Endothelial cell of umbilical vein (primary cell): ENCODE data around the gene TOGARAM2. TPM values are rescaled to one million over a fixed set of nuclear protein-coding genes. Genes with fewer than 3 reads are reported as not detected.

Experiments used
- BruUV-seq: library from RNA; stranded (reverse); fragments of 400-500 nt; replicated peaks from 2 replicates; lab custom pipeline; 2021; lab: Mats Ljungman, UMichigan
- CTCF ChIA-PET: fragments of 300-600, 350-600 bp; sonication (Branson Sonifier 250); formaldehyde crosslinking; loops from one replicate; lab custom pipeline; 2021; ENCODE audit warnings: antibody characterized with exemption, inconsistent platforms; lab: Charles Lee
- POLR2A ChIA-PET: fragments of 300-600, 350-600 bp; sonication (Branson Sonifier 250); formaldehyde crosslinking; loops from one replicate; lab custom pipeline; 2021; ENCODE audit warnings: antibody characterized with exemption, inconsistent platforms; lab: Charles Lee
- DNase-seq: peaks from one replicate; pipeline ENCODE4 v3.0.0-alpha.2; 2011; ENCODE audit warnings: low read depth, low spot score
- FAIRE-seq: peaks from 2 replicates; lab custom pipeline; 2011; peaks lifted over from hg19 to GRCh38; lab: Jason Lieb, UNC
- H2AFZ ChIP-seq: 2 replicates; pipeline ENCODE4 v1.6.0; 2012; ENCODE audit warnings: low read depth, low read length, control low read depth, inconsistent platforms
- H3K27ac ChIP-seq: 2 replicates; pipeline ENCODE4 v1.5.1; 2011; ENCODE audit warnings: low read depth, mild to moderate bottlenecking, control low read depth, low read length, moderate library complexity; ENCODE audit not compliant: insufficient read depth
- H3K27me3 ChIP-seq, 2 experiments: 2 replicates each; pipeline versions ENCODE4 v1.6.0 to v1.6.1; 2011; ENCODE audit warnings: low read length in 2 of 2, mixed read lengths in 1 of 2; ENCODE audit not compliant: control insufficient read depth in 2 of 2, insufficient read depth in 2 of 2
- H3K36me3 ChIP-seq, 2 experiments: 2 replicates in 1 of 2; 3 replicates in 1 of 2; pipeline ENCODE4 v1.5.1; 2011; ENCODE audit warnings: low read length in 2 of 2, mild to moderate bottlenecking in 1 of 2, moderate library complexity in 1 of 2; ENCODE audit not compliant: control insufficient read depth in 2 of 2, insufficient read depth in 2 of 2; ENCODE audit errors: extremely low read depth in 1 of 2
- H3K4me1 ChIP-seq: 3 replicates; pipeline ENCODE4 v1.5.1; 2011; ENCODE audit warnings: mild to moderate bottlenecking, low read length; ENCODE audit not compliant: control insufficient read depth, insufficient read depth; ENCODE audit errors: extremely low read depth
- H3K4me2 ChIP-seq: 2 replicates; pipeline ENCODE4 v1.6.1; 2011; ENCODE audit warnings: low read length, control low read depth, mixed read lengths; ENCODE audit not compliant: insufficient read depth
- H3K4me3 ChIP-seq, 3 experiments: fragments of 200-600 bp in 1 of 3; sonication (generic), shearing (Covaris generic) in 1 of 3; replicated peaks in 1 of 3; 2 replicates each; pipeline ENCODE4 v1.5.1; 2011 to 2016; ENCODE audit warnings: control low read depth in 3 of 3, low read length in 3 of 3, mild to moderate bottlenecking in 2 of 3, inconsistent platforms in 1 of 3, low read depth in 1 of 3, moderate library complexity in 1 of 3; ENCODE audit not compliant: insufficient read depth in 1 of 3
- H3K79me2 ChIP-seq: 2 replicates; pipeline ENCODE4 v1.6.0; 2012; ENCODE audit warnings: low read length, inconsistent platforms; ENCODE audit not compliant: control insufficient read depth, insufficient read depth
- H3K9ac ChIP-seq: replicated peaks from 2 replicates; pipeline ENCODE3; 2011; ENCODE audit warnings: low read length, control low read depth; ENCODE audit not compliant: insufficient read depth; ENCODE audit errors: extremely low read depth
- H3K9me1 ChIP-seq: replicated peaks from 3 replicates; pipeline ENCODE4 v1.6.0; 2011; ENCODE audit warnings: mild to moderate bottlenecking, low read length; ENCODE audit not compliant: control insufficient read depth, insufficient read depth; ENCODE audit errors: extremely low read depth
- H3K9me3 ChIP-seq: replicated peaks from 2 replicates; pipeline ENCODE4 v1.5.1; 2012; ENCODE audit warnings: low read length, inconsistent platforms; ENCODE audit not compliant: control insufficient read depth, insufficient read depth
- H4K20me1 ChIP-seq: replicated peaks from 2 replicates; pipeline ENCODE3; 2011; ENCODE audit warnings: mild to moderate bottlenecking, low read length; ENCODE audit not compliant: control insufficient read depth, insufficient read depth; ENCODE audit errors: extremely low read depth
- EZH2 ChIP-seq: IDR thresholded peaks from 2 replicates; pipeline ENCODE4 v1.6.1; 2012; ENCODE audit warnings: borderline replicate concordance, low read depth, mild to moderate bottlenecking, moderate library complexity, low read length, inconsistent platforms; ENCODE audit not compliant: severe bottlenecking
- FOS ChIP-seq: IDR thresholded peaks from 2 replicates; pipeline ENCODE4 v1.6.1; 2011; ENCODE audit warnings: mild to moderate bottlenecking, low read length, moderate library complexity, borderline replicate concordance; ENCODE audit not compliant: insufficient read depth
- GATA2 ChIP-seq: IDR thresholded peaks from 2 replicates; pipeline ENCODE4 v1.7.0; 2011; ENCODE audit warnings: low read depth, mild to moderate bottlenecking, moderate library complexity, mixed read lengths, low read length; ENCODE audit not compliant: insufficient read length, insufficient read depth
- JUN ChIP-seq: IDR thresholded peaks from 2 replicates; pipeline ENCODE4 v1.6.1; 2011; ENCODE audit warnings: borderline replicate concordance, low read depth; ENCODE audit not compliant: insufficient read length, insufficient read depth
- MYC ChIP-seq: IDR thresholded peaks from one replicate; pipeline ENCODE4 v1.6.1; 2011; ENCODE audit warnings: mild to moderate bottlenecking, low read depth, low read length
- POLR2A ChIP-seq: IDR thresholded peaks from 2 replicates; pipeline ENCODE4 v1.6.1; 2012; ENCODE audit warnings: low read depth, mild to moderate bottlenecking, control low read depth, low read length
- POLR2AphosphoS5 ChIP-seq: IDR thresholded peaks from 2 replicates; pipeline ENCODE4 v1.6.1; 2012; ENCODE audit warnings: low read depth, mild to moderate bottlenecking, control low read depth, low read length, moderate library complexity; ENCODE audit not compliant: insufficient read depth
- dilution Hi-C: fragments of 300-500 bp; cut with MboI; formaldehyde crosslinking; loops from one replicate; pipeline ENCODE4 v1.15.0; 2019; ENCODE audit warnings: low sequenced_read_pairs; ENCODE audit not compliant: extremely low pct_ligation_motif_present
- intact Hi-C: fragments of 100-400 bp; cut with micrococcal nuclease; formaldehyde crosslinking; loops from one replicate; pipeline ENCODE4 v1.10.0; 2022
- polyA plus RNA-seq, 4 experiments: library from polyadenylated mRNA; depleted of rRNA in 3 of 4; stranded (reverse) in 3 of 4; unstranded in 1 of 4; fragments of >200 nt; gene quantifications; 2 replicates each; pipeline versions ENCODE4 v1.2.1 to v1.2.3, GENCODE V29; 2011 to 2012; ENCODE audit warnings: missing spikeins in 1 of 4
- total RNA-seq: library from RNA; stranded (reverse); gene quantifications from 2 replicates; pipeline ENCODE4 v1.2.3, GENCODE V29; 2021
- TF ChIP-seq, protein P1 (sequence below): IDR thresholded peaks from 2 replicates; pipeline ENCODE4 v1.6.1; 2011; ENCODE audit not compliant: insufficient read depth, insufficient read length
- TF ChIP-seq, protein P2 (sequence below), 2 donors: IDR thresholded peaks; 1 replicate in 1 of 2; 2 replicates in 1 of 2; pipeline ENCODE4 v1.5.1; 2011; ENCODE audit warnings: low read length in 2 of 2, mild to moderate bottlenecking in 2 of 2, moderate library complexity in 2 of 2, control low read depth in 1 of 2, inconsistent platforms in 1 of 2, low read depth in 1 of 2; ENCODE audit not compliant: insufficient read depth in 1 of 2; ENCODE audit errors: extremely low read depth in 1 of 2

The TOGARAM2 gene
- total and polyA plus RNA-seq, 2 donors (not counting 3 experiments of a cell fraction or from before 2014, with no cell fraction given): not detected

DNA sequence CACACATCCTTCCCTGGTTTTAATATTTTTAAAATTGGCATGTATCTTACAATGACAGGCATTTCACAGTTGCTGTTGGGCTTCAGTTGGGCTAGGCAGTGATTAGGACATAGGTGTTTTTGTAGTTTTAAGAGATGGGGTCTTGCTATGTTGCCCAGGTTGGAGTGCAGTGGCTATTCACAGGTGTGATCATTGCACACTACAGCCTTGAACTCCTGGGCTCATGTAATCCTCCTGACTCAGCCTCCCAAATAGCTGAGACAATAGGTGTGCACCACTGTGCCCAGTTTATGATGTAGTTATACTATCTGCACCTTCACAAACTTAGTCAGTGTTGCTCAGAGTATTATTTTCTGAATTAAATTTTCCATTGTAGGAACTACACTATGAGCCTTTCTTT lies 49.9 kb downstream of the TOGARAM2 start:
- Histone ChIP-seq H3K79me2 (no peaks in the 10 kb centered on the region), H3K4me3 (no peak overlapping the region), H3K9me1 (no peaks in the 10 kb centered on the region), H3K27me3 (peaks cover 0 to 1% of the 10 kb centered on the region in 2 experiments), H3K9ac (no peak overlapping the region), H3K9me3 (no peaks in the 10 kb centered on the region), H3K36me3 (no peaks in the 10 kb centered on the region), H3K4me2 (no peak overlapping the region), H4K20me1 (no peaks in the 10 kb centered on the region), H3K4me1 (no peaks in the 10 kb centered on the region), H2AFZ (no peak overlapping the region), H3K27ac (no peak overlapping the region)
- POLR2A ChIA-PET: no interaction called here
- no TSS peak for BruUV-seq
- DNase-seq (no peak), FAIRE-seq (no peak)
- CTCF ChIA-PET: no interaction called here
- intact Hi-C loops: no loop called here
- dilution Hi-C loops: no loop called here
- TF ChIP-seq, protein P1, sequence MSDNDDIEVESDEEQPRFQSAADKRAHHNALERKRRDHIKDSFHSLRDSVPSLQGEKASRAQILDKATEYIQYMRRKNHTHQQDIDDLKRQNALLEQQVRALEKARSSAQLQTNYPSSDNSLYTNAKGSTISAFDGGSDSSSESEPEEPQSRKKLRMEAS: no peak
- TF ChIP-seq JUN (no peak), EZH2 (no peak), FOS (no peak), POLR2AphosphoS5 (no peak), MYC (no peak), GATA2 (no peak), POLR2A (no peak)
- TF ChIP-seq, protein P2, sequence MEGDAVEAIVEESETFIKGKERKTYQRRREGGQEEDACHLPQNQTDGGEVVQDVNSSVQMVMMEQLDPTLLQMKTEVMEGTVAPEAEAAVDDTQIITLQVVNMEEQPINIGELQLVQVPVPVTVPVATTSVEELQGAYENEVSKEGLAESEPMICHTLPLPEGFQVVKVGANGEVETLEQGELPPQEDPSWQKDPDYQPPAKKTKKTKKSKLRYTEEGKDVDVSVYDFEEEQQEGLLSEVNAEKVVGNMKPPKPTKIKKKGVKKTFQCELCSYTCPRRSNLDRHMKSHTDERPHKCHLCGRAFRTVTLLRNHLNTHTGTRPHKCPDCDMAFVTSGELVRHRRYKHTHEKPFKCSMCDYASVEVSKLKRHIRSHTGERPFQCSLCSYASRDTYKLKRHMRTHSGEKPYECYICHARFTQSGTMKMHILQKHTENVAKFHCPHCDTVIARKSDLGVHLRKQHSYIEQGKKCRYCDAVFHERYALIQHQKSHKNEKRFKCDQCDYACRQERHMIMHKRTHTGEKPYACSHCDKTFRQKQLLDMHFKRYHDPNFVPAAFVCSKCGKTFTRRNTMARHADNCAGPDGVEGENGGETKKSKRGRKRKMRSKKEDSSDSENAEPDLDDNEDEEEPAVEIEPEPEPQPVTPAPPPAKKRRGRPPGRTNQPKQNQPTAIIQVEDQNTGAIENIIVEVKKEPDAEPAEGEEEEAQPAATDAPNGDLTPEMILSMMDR (IDR thresholded peaks at IDR 0.05; ENCODE audit: extremely low read depth in 1 of 2, insufficient read depth in 1 of 2, low read depth in 1 of 2, low read length in 2 of 2): no peak
